A549 (cell line): ENCODE measurements around the gene SH3PXD2B. TPM values are rescaled to one million over a fixed set of nuclear protein-coding genes. Genes with fewer than 3 reads are reported as not detected.
"Not testable (repeated sequence)": the region's sequence is repeated elsewhere in the genome, so short reads cannot be mapped to it uniquely, and the experiment has no call there.

ENCODE experiments used
- ATAC-seq, 2 experiments: fragments of 200-7000 bp in 1 of 2; fragments of >200 bp in 1 of 2; cut with Nextera tagmentation in 1 of 2; cut with Tn5 transposase in 1 of 2; 3 replicates each; pipeline versions ENCODE4 v1.8.0 to v1.9.1; 2018 to 2020; ENCODE audit warnings: mild to moderate bottlenecking in 1 of 2, moderate library complexity in 1 of 2
- CTCF ChIA-PET: fragments of 300-600 bp; sonication (Branson Sonifier 250); formaldehyde crosslinking; extraction: SDS; loops from one replicate; lab custom pipeline; 2021; ENCODE audit warnings: antibody characterized with exemption, inconsistent platforms; lab: Yijun Ruan, JAX
- POLR2A ChIA-PET: fragments of 350-600 bp; formaldehyde crosslinking; extraction: SDS; loops from one replicate; lab custom pipeline; 2021; ENCODE audit warnings: antibody characterized with exemption, inconsistent platforms; lab: Yijun Ruan, JAX
- DNase-seq, 2 experiments: peaks; one replicate each; pipeline versions ENCODE4 v3.0.0 to v3.0.0-alpha.2; 2011 to 2016; ENCODE audit warnings: low read depth in 1 of 2, low spot score in 1 of 2
- FAIRE-seq: peaks from 2 replicates; lab custom pipeline; 2011; peaks lifted over from hg19 to GRCh38; lab: Jason Lieb, UNC
- H3K27ac ChIP-seq, 2 experiments: fragments of >200 bp; sonication (Bioruptor Twin); formaldehyde crosslinking; 3 replicates each; pipeline ENCODE4 v1.5.1; 2016 to 2017
- H3K4me1 ChIP-seq: fragments of >200 bp; sonication (Bioruptor Twin); formaldehyde crosslinking; 3 replicates; pipeline ENCODE4 v1.6.1; 2016
- H3K4me2 ChIP-seq: fragments of >200 bp; sonication (Bioruptor Twin); formaldehyde crosslinking; 3 replicates; pipeline ENCODE4 v1.6.1; 2016
- H3K4me3 ChIP-seq: fragments of >200 bp; sonication (Bioruptor Twin); formaldehyde crosslinking; 3 replicates; pipeline ENCODE4 v1.5.1; 2016
- H3K9me3 ChIP-seq: fragments of >200 bp; sonication (Bioruptor Twin); formaldehyde crosslinking; 3 replicates; pipeline ENCODE4 v1.6.1; 2016
- CBX2 ChIP-seq: fragments of 200-600 bp; sonication (generic); IDR thresholded peaks from 2 replicates; pipeline ENCODE4 v1.6.1; 2016; ENCODE audit warnings: low read depth, mild to moderate bottlenecking, borderline replicate concordance
- CBX8 ChIP-seq: fragments of 200-600 bp; sonication (generic); IDR thresholded peaks from 2 replicates; pipeline ENCODE4 v1.6.1; 2016
- CHD2 ChIP-seq: fragments of 150-350 bp; IDR thresholded peaks from 2 replicates; pipeline ENCODE4 v1.6.1; 2014; ENCODE audit warnings: low read length; ENCODE audit not compliant: partially characterized antibody
- CHD4 ChIP-seq: fragments of 200-600 bp; sonication (generic); IDR thresholded peaks from 2 replicates; pipeline ENCODE4 v1.6.1; 2016; ENCODE audit warnings: antibody characterized with exemption, mild to moderate bottlenecking, borderline replicate concordance
- ESRRA ChIP-seq: fragments of 150-350 bp; IDR thresholded peaks from 2 replicates; pipeline ENCODE4 v1.6.1; 2014; ENCODE audit warnings: mild to moderate bottlenecking, low read length, borderline replicate concordance
- HDAC2 ChIP-seq: fragments of 200-600 bp; sonication (generic); IDR thresholded peaks from 2 replicates; pipeline ENCODE4 v1.6.1; 2016
- HOXB5 ChIP-seq: fragments of 250-450 bp; sonication (Bioruptor Pico); IDR thresholded peaks from 2 replicates; pipeline ENCODE4 v1.5.0; 2020; ENCODE audit warnings: mild to moderate bottlenecking, moderate library complexity
- KDM5A ChIP-seq: fragments of 200-600 bp; sonication (generic); IDR thresholded peaks from 2 replicates; pipeline ENCODE4 v1.6.1; 2016; ENCODE audit warnings: antibody characterized with exemption, mild to moderate bottlenecking
- RAD21 ChIP-seq, 2 experiments: fragments of >200 bp in 1 of 2; sonication (Bioruptor Twin) in 1 of 2; formaldehyde crosslinking in 1 of 2; IDR thresholded peaks in 1 of 2; conservative IDR thresholded peaks in 1 of 2; 2 replicates in 1 of 2; 3 replicates in 1 of 2; pipeline ENCODE4 v1.6.1; 2012 to 2018; ENCODE audit warnings: inconsistent platforms in 1 of 2
- RNF2 ChIP-seq: fragments of 200-600 bp; sonication (generic); IDR thresholded peaks from 2 replicates; pipeline ENCODE4 v1.6.1; 2016; ENCODE audit warnings: low read depth, mild to moderate bottlenecking, antibody characterized with exemption, moderate library complexity, borderline replicate concordance
- SMC3 ChIP-seq: fragments of >200 bp; sonication (Bioruptor Twin); formaldehyde crosslinking; IDR thresholded peaks from 3 replicates; pipeline ENCODE4 v1.6.1; 2018; ENCODE audit warnings: inconsistent platforms
- WGBS: methylation state at CpG from one replicate; pipeline ENCODE4 v1.1.6; 2017; ENCODE audit errors: missing lambda C conversion rate; 5-methylcytosine and 5-hydroxymethylcytosine counted together
- polyA plus RNA-seq, 4 experiments: library from polyadenylated mRNA; depleted of rRNA in 3 of 4; stranded (reverse); fragments of >200 nt; fragmentation: RNase III in 1 of 4; extraction: RNeasy Plus Mini Kit Qiagen cat#74134 plus additional on column Dnase treatment in 1 of 4; gene quantifications; 2 replicates in 3 of 4; 3 replicates in 1 of 4; pipeline ENCODE4 v1.2.3, GENCODE V29; 2011 to 2017
- TF ChIP-seq, protein P1 (sequence below): fragments of >200 bp; sonication (Bioruptor Twin); formaldehyde crosslinking; IDR thresholded peaks from 3 replicates; pipeline ENCODE4 v1.5.1; 2016
- TF ChIP-seq, protein P2 (sequence below): IDR thresholded peaks from 2 replicates; pipeline ENCODE4 v1.6.1; 2012
- TF ChIP-seq, protein P3 (sequence below): fragments of >200 bp; sonication (Bioruptor Twin); formaldehyde crosslinking; IDR thresholded peaks from 2 replicates; pipeline ENCODE4 v1.6.1; 2016
- TF ChIP-seq, protein P4 (sequence below): IDR thresholded peaks from 2 replicates; pipeline ENCODE4 v1.6.1; 2012
- TF ChIP-seq, protein P5 (sequence below): fragments of >200 bp; sonication (Bioruptor Twin); formaldehyde crosslinking; IDR thresholded peaks from 3 replicates; pipeline ENCODE4 v1.6.1; 2016
- TF ChIP-seq, protein P6 (sequence below): fragments of 150-350 bp; IDR thresholded peaks from 2 replicates; pipeline ENCODE4 v1.6.1; 2014; ENCODE audit warnings: low read depth, mild to moderate bottlenecking, low read length

SH3PXD2B gene
- polyA plus RNA-seq, 2 of the 4 experiments (the other 2 are of a cell fraction): 15.1 to 15.5 TPM

DNA sequence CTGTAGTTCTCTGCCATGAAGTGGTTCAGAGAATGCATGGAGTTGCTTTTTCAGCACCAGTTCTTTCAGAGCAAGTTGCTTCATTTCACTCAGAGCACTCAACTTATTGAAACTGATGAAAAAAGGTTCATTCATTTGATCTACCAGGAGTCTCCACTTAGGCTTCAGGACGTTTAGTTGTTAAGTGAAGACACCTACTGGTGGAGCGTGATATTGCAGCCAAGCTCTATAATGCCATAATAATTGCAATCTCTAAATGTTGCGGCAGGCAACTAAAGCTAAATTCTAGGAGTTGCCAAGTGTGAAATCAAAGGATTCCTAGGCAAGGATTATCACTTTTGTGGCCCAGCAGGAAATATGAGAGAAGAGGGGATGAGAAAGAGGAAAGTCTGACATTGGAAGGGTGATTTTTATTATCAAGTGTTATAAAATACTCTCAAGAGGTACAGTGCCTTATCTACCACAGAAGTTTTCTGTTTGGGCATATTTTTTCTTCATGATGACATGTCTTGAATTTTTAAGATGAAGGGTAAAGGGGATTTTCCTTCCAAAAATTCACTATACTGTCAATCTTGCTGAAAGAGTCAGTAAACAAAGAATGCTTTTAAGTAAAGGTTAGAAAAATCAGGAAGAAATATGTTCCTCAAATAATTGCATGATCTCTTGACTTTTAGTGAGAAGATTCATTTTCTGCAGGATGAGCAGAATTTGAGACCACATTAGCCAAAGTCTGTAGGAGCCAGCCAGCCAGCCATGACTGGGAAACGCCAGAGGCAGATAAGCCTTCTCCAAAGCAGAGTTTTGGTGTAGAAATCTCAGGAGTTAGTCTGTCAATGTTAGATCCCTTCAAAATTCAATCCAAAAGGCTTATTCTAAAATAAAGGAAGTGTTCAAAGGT, 83.4 kb downstream of the SH3PXD2B start:
- no peak for FAIRE-seq
- DNase-seq: peak; percentile 23 to 69
- ChIA-PET POLR2A (interaction anchor here (1.1 kb wide), 1 partner anchor 12 kb away, joined by 3 read pairs; no protein-coding TSS in a partner anchor), CTCF (interaction anchor here (0.7 to 2.3 kb wide), 11 partner anchors 9 to 459 kb away, joined by 3 to 13 read pairs (median 5); no protein-coding TSS in a partner anchor)
- Histone ChIP-seq H3K4me1 (no peaks in the 10 kb centered on the region), H3K4me3 (no peak overlapping the region), H3K9me3 (peaks cover 13% of the 10 kb centered on the region), H3K27ac (no peak overlapping the region), H3K4me2 (no peak overlapping the region)
- peak in 1 of 2 experiments; percentile 56; a peak in 2 of 6 replicates for ATAC-seq
- WGBS: 69% methylated on average over 4 of the region's 4 CpGs
- TF ChIP-seq, protein P1, sequence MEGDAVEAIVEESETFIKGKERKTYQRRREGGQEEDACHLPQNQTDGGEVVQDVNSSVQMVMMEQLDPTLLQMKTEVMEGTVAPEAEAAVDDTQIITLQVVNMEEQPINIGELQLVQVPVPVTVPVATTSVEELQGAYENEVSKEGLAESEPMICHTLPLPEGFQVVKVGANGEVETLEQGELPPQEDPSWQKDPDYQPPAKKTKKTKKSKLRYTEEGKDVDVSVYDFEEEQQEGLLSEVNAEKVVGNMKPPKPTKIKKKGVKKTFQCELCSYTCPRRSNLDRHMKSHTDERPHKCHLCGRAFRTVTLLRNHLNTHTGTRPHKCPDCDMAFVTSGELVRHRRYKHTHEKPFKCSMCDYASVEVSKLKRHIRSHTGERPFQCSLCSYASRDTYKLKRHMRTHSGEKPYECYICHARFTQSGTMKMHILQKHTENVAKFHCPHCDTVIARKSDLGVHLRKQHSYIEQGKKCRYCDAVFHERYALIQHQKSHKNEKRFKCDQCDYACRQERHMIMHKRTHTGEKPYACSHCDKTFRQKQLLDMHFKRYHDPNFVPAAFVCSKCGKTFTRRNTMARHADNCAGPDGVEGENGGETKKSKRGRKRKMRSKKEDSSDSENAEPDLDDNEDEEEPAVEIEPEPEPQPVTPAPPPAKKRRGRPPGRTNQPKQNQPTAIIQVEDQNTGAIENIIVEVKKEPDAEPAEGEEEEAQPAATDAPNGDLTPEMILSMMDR: peak; percentile 44
- TF ChIP-seq, protein P2, sequence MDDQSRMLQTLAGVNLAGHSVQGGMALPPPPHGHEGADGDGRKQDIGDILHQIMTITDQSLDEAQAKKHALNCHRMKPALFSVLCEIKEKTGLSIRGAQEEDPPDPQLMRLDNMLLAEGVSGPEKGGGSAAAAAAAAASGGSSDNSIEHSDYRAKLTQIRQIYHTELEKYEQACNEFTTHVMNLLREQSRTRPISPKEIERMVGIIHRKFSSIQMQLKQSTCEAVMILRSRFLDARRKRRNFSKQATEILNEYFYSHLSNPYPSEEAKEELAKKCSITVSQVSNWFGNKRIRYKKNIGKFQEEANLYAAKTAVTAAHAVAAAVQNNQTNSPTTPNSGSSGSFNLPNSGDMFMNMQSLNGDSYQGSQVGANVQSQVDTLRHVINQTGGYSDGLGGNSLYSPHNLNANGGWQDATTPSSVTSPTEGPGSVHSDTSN: no peak
- TF ChIP-seq RAD21 (conservative IDR thresholded peaks at IDR 0.05 in 1 of 2, IDR thresholded peaks at IDR 0.05 in 1 of 2) (peak in 1 of 2 experiments; percentile 59; a peak in 3 of 5 replicates), RNF2 (no peak), CHD2 (no peak), SMC3 (0 out of 3 replicates have a peak, but pooled peaks have one; percentile 16), HOXB5 (CRISPR knock-in tag) (no peak)

DNA sequence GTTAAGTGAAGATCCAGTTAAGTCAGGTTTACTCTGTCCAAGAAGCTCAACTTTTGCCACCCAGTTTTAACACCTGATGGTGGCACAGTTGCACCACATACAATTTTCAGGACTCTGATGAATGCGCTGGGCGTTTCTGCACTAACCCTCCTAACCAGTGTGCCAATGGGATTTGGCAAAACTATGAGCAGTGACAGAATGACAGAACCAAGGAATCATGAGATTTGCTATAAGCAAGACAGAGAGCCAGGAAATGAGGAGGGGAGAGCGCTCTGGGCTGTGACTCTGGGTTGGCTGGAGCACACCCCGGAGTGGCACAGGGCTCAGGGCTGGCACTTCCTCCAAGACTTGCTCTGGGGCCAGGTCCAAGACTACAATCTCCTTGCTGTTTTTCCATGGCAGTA, 84.1 kb downstream of the SH3PXD2B start:
- ATAC-seq: peak in 1 of 2 experiments; percentile 24; a peak in 1 of 6 replicates
- Histone ChIP-seq H3K4me1 (no peaks in the 10 kb centered on the region), H3K4me3 (no peak overlapping the region), H3K27ac (no peak overlapping the region), H3K9me3 (peaks cover 13% of the 10 kb centered on the region), H3K4me2 (no peak overlapping the region)
- TF ChIP-seq CBX2 (no peak), ESRRA (no peak), KDM5A (no peak)
- TF ChIP-seq, protein P3, sequence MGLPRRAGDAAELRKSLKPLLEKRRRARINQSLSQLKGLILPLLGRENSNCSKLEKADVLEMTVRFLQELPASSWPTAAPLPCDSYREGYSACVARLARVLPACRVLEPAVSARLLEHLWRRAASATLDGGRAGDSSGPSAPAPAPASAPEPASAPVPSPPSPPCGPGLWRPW: no peak
- WGBS: 90% methylated on average over 4 of the region's 4 CpGs
- no peak for DNase-seq
- no peak for FAIRE-seq
- POLR2A ChIA-PET: interaction anchor here (1.1 kb wide), 1 partner anchor 13 kb away, joined by 3 read pairs; no protein-coding TSS in a partner anchor
- CTCF ChIA-PET: interaction anchor here (1.1 to 2.3 kb wide), 10 partner anchors 9 to 82 kb away, joined by 4 to 13 read pairs (median 5); no protein-coding TSS in a partner anchor

DNA sequence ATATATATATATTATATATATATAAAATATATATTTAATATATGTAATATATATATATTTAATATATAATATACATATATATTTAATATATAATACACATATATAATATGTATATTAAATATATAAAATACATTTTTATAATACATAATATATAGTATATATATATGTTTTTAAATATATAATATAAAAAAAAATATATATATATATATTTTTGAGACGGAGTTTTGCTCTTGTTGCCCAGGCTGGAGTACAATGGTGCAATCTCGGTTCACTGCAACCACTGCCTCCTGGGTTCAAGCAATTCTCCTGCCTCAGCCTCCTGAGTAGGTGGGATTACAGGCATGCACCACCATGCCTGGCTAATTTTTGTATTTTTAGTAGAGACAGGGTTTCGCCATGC, 85.6 kb downstream of the SH3PXD2B start:
- ATAC-seq, H3K4me1 ChIP-seq, H3K4me3 ChIP-seq, CTCF ChIA-PET, FAIRE-seq, H3K27ac ChIP-seq, DNase-seq, H3K4me2 ChIP-seq, POLR2A ChIA-PET: not testable (repeated sequence)
- H3K9me3 ChIP-seq: peaks cover 13% of the 10 kb centered on the region
- WGBS: 93% methylated on average over 3 of the region's 3 CpGs

DNA sequence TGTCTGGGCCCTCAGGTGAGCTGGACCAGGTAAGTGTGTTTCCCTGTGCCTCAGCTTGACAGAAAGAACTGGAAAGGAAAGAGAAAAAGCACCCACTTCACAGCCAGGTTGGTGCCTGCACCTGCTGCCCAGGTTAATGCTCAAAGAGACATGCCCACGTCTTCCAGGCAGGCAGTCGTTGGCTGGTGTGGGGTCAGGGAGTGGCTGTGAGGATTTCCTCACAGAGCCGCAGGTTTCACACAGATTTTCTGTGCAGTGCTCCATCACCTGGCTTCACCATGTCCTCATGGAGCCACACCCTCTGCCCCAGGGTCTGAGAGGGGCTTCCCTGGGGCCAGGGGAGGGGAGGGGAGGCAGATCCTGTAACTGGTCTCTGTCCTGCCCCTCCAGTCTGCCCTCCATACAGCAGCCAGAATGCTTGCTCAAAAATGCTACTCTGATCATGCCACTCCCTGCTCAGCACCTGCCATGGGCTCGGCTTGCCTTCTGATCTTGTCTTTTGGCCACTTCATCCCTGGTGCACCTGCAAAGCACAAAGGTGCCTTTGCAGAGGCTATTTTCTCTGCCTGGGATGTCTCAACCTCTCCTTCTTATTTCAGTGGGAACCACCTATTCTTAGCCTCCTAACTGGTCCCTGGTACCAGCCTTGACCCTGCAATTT, 88.2 kb downstream of the SH3PXD2B start:
- Histone ChIP-seq H3K4me2 (no peak overlapping the region), H3K27ac (no peak overlapping the region), H3K9me3 (peaks cover 9% of the 10 kb centered on the region), H3K4me3 (no peak overlapping the region), H3K4me1 (peaks cover 11% of the 10 kb centered on the region)
- FAIRE-seq: no peak
- ChIA-PET POLR2A (no interaction called here), CTCF (interaction anchor here (0.9 to 1.2 kb wide), 2 partner anchors 18 to 72 kb away, joined by 3 read pairs; no protein-coding TSS in a partner anchor)
- no peak for ATAC-seq
- WGBS: 88% methylated on average over 4 of the region's 4 CpGs
- DNase-seq: no peak
- TF ChIP-seq CHD4: no peak
- no peak for TF ChIP-seq HDAC2
- TF ChIP-seq, protein P4, sequence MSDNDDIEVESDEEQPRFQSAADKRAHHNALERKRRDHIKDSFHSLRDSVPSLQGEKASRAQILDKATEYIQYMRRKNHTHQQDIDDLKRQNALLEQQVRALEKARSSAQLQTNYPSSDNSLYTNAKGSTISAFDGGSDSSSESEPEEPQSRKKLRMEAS: no peak
- TF ChIP-seq, protein P5, sequence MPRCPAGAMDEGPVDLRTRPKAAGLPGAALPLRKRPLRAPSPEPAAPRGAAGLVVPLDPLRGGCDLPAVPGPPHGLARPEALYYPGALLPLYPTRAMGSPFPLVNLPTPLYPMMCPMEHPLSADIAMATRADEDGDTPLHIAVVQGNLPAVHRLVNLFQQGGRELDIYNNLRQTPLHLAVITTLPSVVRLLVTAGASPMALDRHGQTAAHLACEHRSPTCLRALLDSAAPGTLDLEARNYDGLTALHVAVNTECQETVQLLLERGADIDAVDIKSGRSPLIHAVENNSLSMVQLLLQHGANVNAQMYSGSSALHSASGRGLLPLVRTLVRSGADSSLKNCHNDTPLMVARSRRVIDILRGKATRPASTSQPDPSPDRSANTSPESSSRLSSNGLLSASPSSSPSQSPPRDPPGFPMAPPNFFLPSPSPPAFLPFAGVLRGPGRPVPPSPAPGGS: no peak
- TF ChIP-seq CBX8: no peak
- TF ChIP-seq HOXB5 (CRISPR knock-in tag): no peak
- no peak for TF ChIP-seq KDM5A
- TF ChIP-seq, protein P6, sequence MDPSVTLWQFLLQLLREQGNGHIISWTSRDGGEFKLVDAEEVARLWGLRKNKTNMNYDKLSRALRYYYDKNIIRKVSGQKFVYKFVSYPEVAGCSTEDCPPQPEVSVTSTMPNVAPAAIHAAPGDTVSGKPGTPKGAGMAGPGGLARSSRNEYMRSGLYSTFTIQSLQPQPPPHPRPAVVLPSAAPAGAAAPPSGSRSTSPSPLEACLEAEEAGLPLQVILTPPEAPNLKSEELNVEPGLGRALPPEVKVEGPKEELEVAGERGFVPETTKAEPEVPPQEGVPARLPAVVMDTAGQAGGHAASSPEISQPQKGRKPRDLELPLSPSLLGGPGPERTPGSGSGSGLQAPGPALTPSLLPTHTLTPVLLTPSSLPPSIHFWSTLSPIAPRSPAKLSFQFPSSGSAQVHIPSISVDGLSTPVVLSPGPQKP: no peak
